Upper lobe of left lung (tissue), 4 donors: ENCODE results near the gene GPD1L.

ENCODE experiments used
- EP300 ChIP-seq, 4 donors: sonication (generic); formaldehyde crosslinking; IDR thresholded peaks; one replicate each; pipeline ENCODE4 v1.5.1; 2017; ENCODE audit warnings: antibody characterized with exemption in 4 of 4, control low read depth in 2 of 4
- POLR2A ChIP-seq, 4 donors: fragments of 450-650 bp; IDR thresholded peaks; one replicate each; pipeline ENCODE4 v1.5.1; 2016 to 2017; ENCODE audit warnings: antibody characterized with exemption in 4 of 4, mild to moderate bottlenecking in 2 of 4
- TF ChIP-seq, protein P1 (sequence below), 6 experiments: fragments of 450-650 bp in 4 of 6; fragments of 200-600 bp in 2 of 6; sonication (generic) in 2 of 6; IDR thresholded peaks; one replicate each; pipeline ENCODE4 v1.5.1; 2016 to 2019; ENCODE audit warnings: antibody characterized with exemption in 6 of 6

DNA sequence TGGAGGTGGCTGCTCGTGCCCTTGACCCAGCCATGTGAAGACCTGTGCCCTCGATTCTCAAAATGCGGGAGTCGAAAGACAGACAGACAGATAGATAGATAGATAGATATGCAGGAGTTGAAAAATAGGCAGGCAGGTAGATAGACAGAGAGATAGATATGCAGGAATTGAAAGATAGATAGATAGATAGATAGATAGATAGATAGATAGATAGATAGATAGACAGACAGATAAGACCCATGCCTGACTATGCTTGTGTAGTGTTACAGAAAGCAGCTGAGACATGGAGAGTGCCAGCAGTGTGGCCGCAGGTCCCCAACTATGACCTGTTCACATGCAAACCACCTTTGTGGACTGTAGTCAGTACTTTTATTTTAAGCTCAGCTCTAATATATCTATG lies 17.2 kb downstream of the GPD1L start:
- TF ChIP-seq, protein P1, sequence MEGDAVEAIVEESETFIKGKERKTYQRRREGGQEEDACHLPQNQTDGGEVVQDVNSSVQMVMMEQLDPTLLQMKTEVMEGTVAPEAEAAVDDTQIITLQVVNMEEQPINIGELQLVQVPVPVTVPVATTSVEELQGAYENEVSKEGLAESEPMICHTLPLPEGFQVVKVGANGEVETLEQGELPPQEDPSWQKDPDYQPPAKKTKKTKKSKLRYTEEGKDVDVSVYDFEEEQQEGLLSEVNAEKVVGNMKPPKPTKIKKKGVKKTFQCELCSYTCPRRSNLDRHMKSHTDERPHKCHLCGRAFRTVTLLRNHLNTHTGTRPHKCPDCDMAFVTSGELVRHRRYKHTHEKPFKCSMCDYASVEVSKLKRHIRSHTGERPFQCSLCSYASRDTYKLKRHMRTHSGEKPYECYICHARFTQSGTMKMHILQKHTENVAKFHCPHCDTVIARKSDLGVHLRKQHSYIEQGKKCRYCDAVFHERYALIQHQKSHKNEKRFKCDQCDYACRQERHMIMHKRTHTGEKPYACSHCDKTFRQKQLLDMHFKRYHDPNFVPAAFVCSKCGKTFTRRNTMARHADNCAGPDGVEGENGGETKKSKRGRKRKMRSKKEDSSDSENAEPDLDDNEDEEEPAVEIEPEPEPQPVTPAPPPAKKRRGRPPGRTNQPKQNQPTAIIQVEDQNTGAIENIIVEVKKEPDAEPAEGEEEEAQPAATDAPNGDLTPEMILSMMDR (IDR thresholded peaks at IDR 0.05) = no peak
- no peak for TF ChIP-seq EP300 (IDR thresholded peaks at IDR 0.05)
- TF ChIP-seq POLR2A (IDR thresholded peaks at IDR 0.05) = no peak
